GM19238 (cell line): ENCODE results near the gene EGFLAM.

Experiments
- DNase-seq: peaks from one replicate; pipeline ENCODE4 v3.0.0; 2011; ENCODE audit warnings: low spot score; ENCODE audit not compliant: insufficient read length

The EGFLAM gene

GRCh38 chr5:38258319-38259061 is at the start of gene EGFLAM:
Gene EGFLAM (plus strand): TSS chr5:38258559. CDS start chr5:38258755, 196 bp downstream.
- DNase-seq, result no peak

GRCh38 chr5:38208782-38209378 is 49.5 kb upstream of the EGFLAM start:
- DNase-seq, result no peak

GRCh38 chr5:38210676-38211353 is 47.5 kb upstream of the EGFLAM start:
- DNase-seq, result no peak

GRCh38 chr5:38211354-38211710 is 47.0 kb upstream of the EGFLAM start:
- no peak for DNase-seq

GRCh38 chr5:38212307-38212706 is 46.1 kb upstream of the EGFLAM start:
- no peak for DNase-seq

GRCh38 chr5:38226091-38226490 is 32.3 kb upstream of the EGFLAM start:
- no peak for DNase-seq

GRCh38 chr5:38228914-38229313 is 29.4 kb upstream of the EGFLAM start:
- DNase-seq, result no peak

- no peak for DNase-seq
These were observed 23.6 kb upstream of the EGFLAM start for GRCh38 chr5:38234737-38235136.

- no peak for DNase-seq
These were observed 20.7 kb upstream of the EGFLAM start for GRCh38 chr5:38237681-38238080.

- DNase-seq, result no peak
These were observed 18.1 kb upstream of the EGFLAM start for GRCh38 chr5:38240212-38240611.

GRCh38 chr5:38241655-38242054 is 16.7 kb upstream of the EGFLAM start:
- DNase-seq, result no peak

- no peak for DNase-seq
These were observed 13.1 kb upstream of the EGFLAM start for GRCh38 chr5:38245307-38245706.

- no peak for DNase-seq
These were observed 9.1 kb upstream of the EGFLAM start for GRCh38 chr5:38249301-38249700.

- DNase-seq, result no peak
These were observed 8.5 kb upstream of the EGFLAM start for GRCh38 chr5:38249812-38250211.

- DNase-seq, result no peak
These were observed 7.5 kb upstream of the EGFLAM start for GRCh38 chr5:38250763-38251448.

- no peak for DNase-seq
These were observed 4.6 kb upstream of the EGFLAM start for GRCh38 chr5:38253759-38254158.

GRCh38 chr5:38257308-38258041 is 884 bp upstream of the EGFLAM start:
- no peak for DNase-seq

GRCh38 chr5:38258042-38258318 is 379 bp upstream of the EGFLAM start:
- no peak for DNase-seq

- no peak for DNase-seq
These were observed 876 bp downstream of the EGFLAM start for GRCh38 chr5:38259062-38259808.

GRCh38 chr5:38259809-38260160 is 1.4 kb downstream of the EGFLAM start:
- DNase-seq, result no peak

- DNase-seq, result no peak
These were observed 5.6 kb downstream of the EGFLAM start for GRCh38 chr5:38263983-38264382.
